Suprapubic skin (tissue), 4 donors: ENCODE data around the gene UGGT1.

Source experiments
- EP300 ChIP-seq: sonication (generic); formaldehyde crosslinking; IDR thresholded peaks from one replicate; pipeline ENCODE4 v1.6.1; 2017; ENCODE audit warnings: antibody characterized with exemption
- POLR2A ChIP-seq, 2 donors: fragments of 450-650 bp; IDR thresholded peaks; one replicate each; pipeline ENCODE4 v1.6.1; 2017; ENCODE audit warnings: antibody characterized with exemption in 2 of 2, mild to moderate bottlenecking in 2 of 2, moderate library complexity in 2 of 2
- POLR2AphosphoS5 ChIP-seq, 3 donors: sonication (generic); formaldehyde crosslinking; IDR thresholded peaks; one replicate each; pipeline ENCODE4 v1.6.1; 2017; ENCODE audit warnings: antibody characterized with exemption in 3 of 3

DNA sequence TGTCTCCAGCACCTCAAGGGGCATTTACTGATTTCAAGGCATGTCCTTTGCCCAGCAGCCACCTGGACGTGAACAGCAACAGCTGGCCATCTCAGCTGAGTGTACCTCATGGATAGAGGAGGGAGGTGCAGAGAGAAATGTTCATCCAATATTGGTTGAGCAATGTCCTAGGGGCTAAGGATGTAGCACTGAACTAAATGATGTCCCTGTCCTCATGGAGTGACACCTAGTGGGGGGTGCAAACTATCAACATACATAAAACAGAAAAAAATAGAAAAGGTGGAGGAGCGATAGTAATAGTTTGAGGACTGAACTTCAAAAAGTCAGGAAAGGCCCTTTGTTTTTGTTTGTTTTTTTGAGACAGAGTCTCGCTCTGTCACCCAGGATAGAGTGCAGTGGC is 4.8 kb upstream of the UGGT1 start:
- TF ChIP-seq EP300 (no peak), POLR2A (IDR thresholded peaks at IDR 0.05) (no peak), POLR2AphosphoS5 (IDR thresholded peaks at IDR 0.05) (no peak)
